Tibial nerve (tissue), 4 donors: ENCODE measurements around the gene SLC39A11.

ENCODE experiments used
- EP300 ChIP-seq, 2 donors: sonication (generic); formaldehyde crosslinking; IDR thresholded peaks; one replicate each; pipeline ENCODE4 v1.6.1; 2017; ENCODE audit warnings: antibody characterized with exemption in 2 of 2, mild to moderate bottlenecking in 1 of 2
- TF ChIP-seq, protein P1 (sequence below), 5 experiments: fragments of 200-600 bp in 3 of 5; fragments of 450-650 bp in 2 of 5; sonication (generic) in 3 of 5; IDR thresholded peaks; one replicate each; pipeline ENCODE4 v1.5.1; 2016 to 2019; ENCODE audit warnings: antibody characterized with exemption in 5 of 5, mild to moderate bottlenecking in 3 of 5, moderate library complexity in 2 of 5

DNA sequence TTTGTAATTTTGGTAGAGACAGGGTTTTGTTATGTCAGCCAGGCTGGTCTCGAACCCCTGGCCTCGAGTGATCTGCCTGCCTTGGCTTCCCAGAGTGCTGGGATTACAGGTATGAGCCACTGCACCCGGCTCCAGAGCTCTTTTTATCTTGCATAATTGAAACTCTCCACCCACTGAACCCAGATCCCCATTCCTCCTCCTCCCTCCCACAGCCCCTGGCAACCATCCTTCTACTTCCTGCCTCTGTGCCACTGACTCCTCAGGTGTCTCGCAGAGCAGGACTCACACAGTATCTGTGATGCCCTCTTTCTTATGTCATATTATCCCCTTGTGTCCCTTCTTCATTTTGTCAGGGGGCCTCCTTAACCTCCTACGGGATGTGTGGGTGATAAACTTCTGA, 340.7 kb downstream of the SLC39A11 start:
- TF ChIP-seq, protein P1, sequence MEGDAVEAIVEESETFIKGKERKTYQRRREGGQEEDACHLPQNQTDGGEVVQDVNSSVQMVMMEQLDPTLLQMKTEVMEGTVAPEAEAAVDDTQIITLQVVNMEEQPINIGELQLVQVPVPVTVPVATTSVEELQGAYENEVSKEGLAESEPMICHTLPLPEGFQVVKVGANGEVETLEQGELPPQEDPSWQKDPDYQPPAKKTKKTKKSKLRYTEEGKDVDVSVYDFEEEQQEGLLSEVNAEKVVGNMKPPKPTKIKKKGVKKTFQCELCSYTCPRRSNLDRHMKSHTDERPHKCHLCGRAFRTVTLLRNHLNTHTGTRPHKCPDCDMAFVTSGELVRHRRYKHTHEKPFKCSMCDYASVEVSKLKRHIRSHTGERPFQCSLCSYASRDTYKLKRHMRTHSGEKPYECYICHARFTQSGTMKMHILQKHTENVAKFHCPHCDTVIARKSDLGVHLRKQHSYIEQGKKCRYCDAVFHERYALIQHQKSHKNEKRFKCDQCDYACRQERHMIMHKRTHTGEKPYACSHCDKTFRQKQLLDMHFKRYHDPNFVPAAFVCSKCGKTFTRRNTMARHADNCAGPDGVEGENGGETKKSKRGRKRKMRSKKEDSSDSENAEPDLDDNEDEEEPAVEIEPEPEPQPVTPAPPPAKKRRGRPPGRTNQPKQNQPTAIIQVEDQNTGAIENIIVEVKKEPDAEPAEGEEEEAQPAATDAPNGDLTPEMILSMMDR (IDR thresholded peaks at IDR 0.05) = no peak
- TF ChIP-seq EP300 (IDR thresholded peaks at IDR 0.05) = no peak
